K562 (cell line): Measurements from ENCODE around the gene MITF.

Experiments
- HNRNPH1 ChIP-seq: fragments of 200-400 bp; formaldehyde crosslinking; optimal IDR thresholded peaks from 2 replicates; pipeline ENCODE3; 2017; ENCODE audit warnings: low read depth, mild to moderate bottlenecking, low read length, moderate library complexity
- MBD2 ChIP-seq: sonication (generic); IDR thresholded peaks from 2 replicates; pipeline ENCODE4 v1.6.1; 2016; ENCODE audit warnings: low read depth, borderline replicate concordance
- MYC ChIP-seq, 2 experiments: fragments of 250-450 bp in 1 of 2; sonication (Bioruptor Pico) in 1 of 2; IDR thresholded peaks; 2 replicates each; pipeline versions ENCODE4 v1.5.1 to v1.6.1; 2012 to 2021; ENCODE audit warnings: low read depth in 2 of 2, borderline replicate concordance in 1 of 2, improper control_type of control experiment in 1 of 2, low read length in 1 of 2, mild to moderate bottlenecking in 1 of 2, moderate library complexity in 1 of 2
- ZBTB1 ChIP-seq: sonication (generic); formaldehyde crosslinking; IDR thresholded peaks from 2 replicates; pipeline ENCODE4 v1.8.1; 2023; ENCODE audit warnings: missing genetic modification reagents, low read depth, mild to moderate bottlenecking, borderline replicate concordance
- TF ChIP-seq, protein P1 (sequence below), 2 experiments: IDR thresholded peaks in 1 of 2; conservative IDR thresholded peaks in 1 of 2; 2 replicates each; pipeline ENCODE4 v1.6.1; 2016; ENCODE audit warnings: low read depth in 2 of 2, mild to moderate bottlenecking in 1 of 2, missing compliant biosample characterization in 1 of 2, missing genetic modification characterization in 1 of 2, moderate library complexity in 1 of 2

- TF ChIP-seq HNRNPH1 (no peak), ZBTB1 (CRISPR knock-in tag) (no peak), MYC (IDR thresholded peaks at IDR 0.05; ENCODE audit: low read depth, low read length) (no peak), MYC (CRISPR knock-in tag; IDR thresholded peaks at IDR 0.05; ENCODE audit: borderline replicate concordance, low read depth) (no peak), MBD2 (no peak)
- TF ChIP-seq, protein P1, sequence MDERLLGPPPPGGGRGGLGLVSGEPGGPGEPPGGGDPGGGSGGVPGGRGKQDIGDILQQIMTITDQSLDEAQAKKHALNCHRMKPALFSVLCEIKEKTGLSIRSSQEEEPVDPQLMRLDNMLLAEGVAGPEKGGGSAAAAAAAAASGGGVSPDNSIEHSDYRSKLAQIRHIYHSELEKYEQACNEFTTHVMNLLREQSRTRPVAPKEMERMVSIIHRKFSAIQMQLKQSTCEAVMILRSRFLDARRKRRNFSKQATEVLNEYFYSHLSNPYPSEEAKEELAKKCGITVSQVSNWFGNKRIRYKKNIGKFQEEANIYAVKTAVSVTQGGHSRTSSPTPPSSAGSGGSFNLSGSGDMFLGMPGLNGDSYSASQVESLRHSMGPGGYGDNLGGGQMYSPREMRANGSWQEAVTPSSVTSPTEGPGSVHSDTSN (CRISPR knock-in tag; IDR thresholded peaks at IDR 0.05; ENCODE audit: low read depth) = no peak
- TF ChIP-seq, protein P1 (tag; conservative IDR thresholded peaks at IDR 0.05; ENCODE audit: low read depth) = no peak
Measured at GRCh38 chr3:69934398-69934797, 195.1 kb downstream of the MITF start.
